ENCODE measurements around the gene ULBP1.
"Not testable (repeated sequence)": the region's sequence is repeated elsewhere in the genome, so short reads cannot be mapped to it uniquely, and the experiment has no call there.

The ULBP1 gene

GRCh38 chr6:149933036-149933435 lies 30.7 kb upstream of the ULBP1 start:
- H3K27ac ChIP-seq (ENCODE audit: low read depth, low read length), result no peak overlapping the region
- no peaks in the 10 kb centered on the region for H3K36me3 ChIP-seq (ENCODE audit: control insufficient read depth in 1 of 2, insufficient read depth in 2 of 2, low read length in 2 of 2)
- H3K9ac ChIP-seq (ENCODE audit: low read depth in 1 of 2, low read length in 2 of 2), result no peak overlapping the region
- no peak overlapping the region for H3K4me3 ChIP-seq (ENCODE audit: low read depth in 1 of 2, low read length in 2 of 2)
- peaks cover 53 to 65% of the 10 kb centered on the region in 2 donors for H3K27me3 ChIP-seq (ENCODE audit: control insufficient read depth in 1 of 2, insufficient read depth in 2 of 2, low read length in 2 of 2)
- H3K4me1 ChIP-seq (ENCODE audit: control insufficient read depth in 1 of 2, insufficient read depth in 2 of 2, low read length in 2 of 2), result peaks cover 0 to 2% of the 10 kb centered on the region in 2 donors
- H3K9me3 ChIP-seq (ENCODE audit: control insufficient read depth in 1 of 2, low read length in 2 of 2), result no peaks in the 10 kb centered on the region

- H3K9me3 ChIP-seq (ENCODE audit: control insufficient read depth in 1 of 2, low read length in 2 of 2), result no peaks in the 10 kb centered on the region
- H3K9ac ChIP-seq (ENCODE audit: low read depth in 1 of 2, low read length in 2 of 2), result no peak overlapping the region
- no peaks in the 10 kb centered on the region for H3K36me3 ChIP-seq (ENCODE audit: control insufficient read depth in 1 of 2, insufficient read depth in 2 of 2, low read length in 2 of 2)
- H3K4me3 ChIP-seq (ENCODE audit: low read depth in 1 of 2, low read length in 2 of 2), result no peak overlapping the region
- no peak overlapping the region for H3K27ac ChIP-seq (ENCODE audit: low read depth, low read length)
- peaks cover 57 to 69% of the 10 kb centered on the region in 2 donors for H3K27me3 ChIP-seq (ENCODE audit: control insufficient read depth in 1 of 2, insufficient read depth in 2 of 2, low read length in 2 of 2)
- H3K4me1 ChIP-seq (ENCODE audit: control insufficient read depth in 1 of 2, insufficient read depth in 2 of 2, low read length in 2 of 2), result peaks cover 3 to 6% of the 10 kb centered on the region in 2 donors
These were observed 30.3 kb upstream of the ULBP1 start for GRCh38 chr6:149933461-149933860.

DNA sequence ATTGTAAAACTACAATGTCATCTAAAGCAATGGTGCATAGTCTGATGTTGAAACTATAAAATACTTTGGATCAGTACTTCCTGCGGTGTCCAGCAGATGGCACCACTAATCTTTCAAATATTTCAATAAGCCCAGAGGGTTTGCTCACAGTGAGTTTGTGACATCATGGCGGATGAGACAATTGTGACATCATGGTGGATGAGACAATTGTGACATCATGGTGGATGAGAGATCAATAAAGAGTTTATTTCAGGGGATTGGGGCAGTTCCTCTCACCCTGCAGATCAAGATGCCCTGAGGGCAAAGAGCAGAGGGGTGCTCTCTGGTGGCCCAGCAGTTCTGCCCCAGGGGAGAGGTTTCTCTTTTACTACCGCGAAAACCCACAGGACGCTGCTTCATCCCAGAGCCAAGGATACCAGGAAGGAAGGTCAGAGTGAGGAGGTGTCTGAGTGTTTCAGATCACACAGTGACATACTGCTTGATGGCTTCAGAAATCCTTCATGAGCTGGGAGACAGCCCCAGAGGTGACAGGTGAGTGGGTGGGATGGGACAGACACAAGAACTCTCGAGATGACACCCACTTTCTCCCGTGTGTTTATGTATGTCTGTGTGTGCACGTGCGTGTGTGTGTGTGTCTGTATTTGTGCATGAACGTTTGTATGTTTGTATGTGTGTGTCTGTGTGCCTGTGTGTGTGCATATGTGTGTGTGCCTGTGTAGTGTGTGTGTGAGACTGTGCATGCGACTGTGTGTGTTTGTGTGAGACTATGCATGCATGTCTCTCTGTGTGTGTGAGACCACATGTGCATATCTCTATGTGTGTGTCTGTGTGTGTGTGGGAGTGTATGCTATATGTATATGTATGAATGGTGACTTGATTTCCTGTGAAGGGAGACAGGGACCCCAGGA lies 29.2 kb upstream of the ULBP1 start:
- H3K9me3 ChIP-seq (ENCODE audit: control insufficient read depth in 1 of 2, low read length in 2 of 2), result no peaks in the 10 kb centered on the region
- H3K36me3 ChIP-seq (ENCODE audit: control insufficient read depth in 1 of 2, insufficient read depth in 2 of 2, low read length in 2 of 2), result no peaks in the 10 kb centered on the region

GRCh38 chr6:149935246-149935645 lies 28.5 kb upstream of the ULBP1 start:
- H3K36me3 ChIP-seq (ENCODE audit: control insufficient read depth in 1 of 2, insufficient read depth in 2 of 2, low read length in 2 of 2), result no peaks in the 10 kb centered on the region
- H3K4me3 ChIP-seq (ENCODE audit: low read depth in 1 of 2, low read length in 2 of 2), result no peak overlapping the region
- no peaks in the 10 kb centered on the region for H3K9me3 ChIP-seq (ENCODE audit: control insufficient read depth in 1 of 2, low read length in 2 of 2)
- H3K27ac ChIP-seq (ENCODE audit: low read depth, low read length), result no peak overlapping the region
- no peak overlapping the region for H3K9ac ChIP-seq (ENCODE audit: low read depth in 1 of 2, low read length in 2 of 2)
- peaks cover 65 to 75% of the 10 kb centered on the region in 2 donors for H3K27me3 ChIP-seq (ENCODE audit: control insufficient read depth in 1 of 2, insufficient read depth in 2 of 2, low read length in 2 of 2)
- peaks cover 12 to 15% of the 10 kb centered on the region in 2 donors for H3K4me1 ChIP-seq (ENCODE audit: control insufficient read depth in 1 of 2, insufficient read depth in 2 of 2, low read length in 2 of 2)

More for the DNA sequence above, 29.2 kb upstream of the ULBP1 start:
- Histone ChIP-seq H3K4me1 (ENCODE audit: control insufficient read depth in 1 of 2, insufficient read depth in 2 of 2, low read length in 2 of 2) (peaks cover 12 to 15% of the 10 kb centered on the region in 2 donors), H3K27ac (ENCODE audit: low read depth, low read length) (no peak overlapping the region), H3K4me3 (ENCODE audit: low read depth in 1 of 2, low read length in 2 of 2) (no peak overlapping the region), H3K27me3 (ENCODE audit: control insufficient read depth in 1 of 2, insufficient read depth in 2 of 2, low read length in 2 of 2) (peaks cover 61 to 74% of the 10 kb centered on the region in 2 donors), H3K9ac (ENCODE audit: low read depth in 1 of 2, low read length in 2 of 2) (no peak overlapping the region)

- H3K9ac ChIP-seq (ENCODE audit: low read depth in 1 of 2, low read length in 2 of 2), result no peak overlapping the region
- peaks cover 12 to 15% of the 10 kb centered on the region in 2 donors for H3K4me1 ChIP-seq (ENCODE audit: control insufficient read depth in 1 of 2, insufficient read depth in 2 of 2, low read length in 2 of 2)
- no peak overlapping the region for H3K27ac ChIP-seq (ENCODE audit: low read depth, low read length)
- no peaks in the 10 kb centered on the region for H3K9me3 ChIP-seq (ENCODE audit: control insufficient read depth in 1 of 2, low read length in 2 of 2)
- H3K27me3 ChIP-seq (ENCODE audit: control insufficient read depth in 1 of 2, insufficient read depth in 2 of 2, low read length in 2 of 2), result peaks cover 69 to 79% of the 10 kb centered on the region in 2 donors
- H3K4me3 ChIP-seq (ENCODE audit: low read depth in 1 of 2, low read length in 2 of 2), result no peak overlapping the region
- H3K36me3 ChIP-seq (ENCODE audit: control insufficient read depth in 1 of 2, insufficient read depth in 2 of 2, low read length in 2 of 2), result no peaks in the 10 kb centered on the region
These were observed 28.1 kb upstream of the ULBP1 start for GRCh38 chr6:149935668-149936067.

GRCh38 chr6:149936743-149937142 lies 27.0 kb upstream of the ULBP1 start:
- H3K27me3 ChIP-seq (ENCODE audit: control insufficient read depth in 1 of 2, insufficient read depth in 2 of 2, low read length in 2 of 2), result peaks cover 68 to 79% of the 10 kb centered on the region in 2 donors
- H3K36me3 ChIP-seq (ENCODE audit: control insufficient read depth in 1 of 2, insufficient read depth in 2 of 2, low read length in 2 of 2), result no peaks in the 10 kb centered on the region
- no peak overlapping the region for H3K9ac ChIP-seq (ENCODE audit: low read depth in 1 of 2, low read length in 2 of 2)
- H3K4me1 ChIP-seq (ENCODE audit: control insufficient read depth in 1 of 2, insufficient read depth in 2 of 2, low read length in 2 of 2), result peaks cover 12 to 15% of the 10 kb centered on the region in 2 donors
- H3K9me3 ChIP-seq (ENCODE audit: control insufficient read depth in 1 of 2, low read length in 2 of 2), result no peaks in the 10 kb centered on the region
- no peak overlapping the region for H3K27ac ChIP-seq (ENCODE audit: low read depth, low read length)
- no peak overlapping the region for H3K4me3 ChIP-seq (ENCODE audit: low read depth in 1 of 2, low read length in 2 of 2)

- not testable (repeated sequence) for H3K36me3 ChIP-seq (ENCODE audit: control insufficient read depth in 1 of 2, insufficient read depth in 2 of 2, low read length in 2 of 2); H3K27ac ChIP-seq (ENCODE audit: low read depth, low read length); H3K9ac ChIP-seq (ENCODE audit: low read depth in 1 of 2, low read length in 2 of 2); H3K9me3 ChIP-seq (ENCODE audit: control insufficient read depth in 1 of 2, low read length in 2 of 2)
- H3K4me1 ChIP-seq (ENCODE audit: control insufficient read depth in 1 of 2, insufficient read depth in 2 of 2, low read length in 2 of 2), result peaks cover 12 to 19% of the 10 kb centered on the region in 2 donors
- peak overlapping the region; percentile 51 to 66 for H3K4me3 ChIP-seq (ENCODE audit: low read depth in 1 of 2, low read length in 2 of 2)
- H3K27me3 ChIP-seq (ENCODE audit: control insufficient read depth in 1 of 2, insufficient read depth in 2 of 2, low read length in 2 of 2), result peaks cover 72 to 78% of the 10 kb centered on the region in 2 donors
These were observed 25.7 kb upstream of the ULBP1 start for GRCh38 chr6:149938013-149938570.

GRCh38 chr6:149938571-149939355 lies 25.0 kb upstream of the ULBP1 start:
- Histone ChIP-seq H3K9me3 (ENCODE audit: control insufficient read depth in 1 of 2, low read length in 2 of 2) (no peaks in the 10 kb centered on the region), H3K27ac (ENCODE audit: low read depth, low read length) (no peak overlapping the region), H3K4me1 (ENCODE audit: control insufficient read depth in 1 of 2, insufficient read depth in 2 of 2, low read length in 2 of 2) (peaks cover 12 to 19% of the 10 kb centered on the region in 2 donors), H3K36me3 (ENCODE audit: control insufficient read depth in 1 of 2, insufficient read depth in 2 of 2, low read length in 2 of 2) (no peaks in the 10 kb centered on the region), H3K27me3 (ENCODE audit: control insufficient read depth in 1 of 2, insufficient read depth in 2 of 2, low read length in 2 of 2) (peaks cover 68 to 72% of the 10 kb centered on the region in 2 donors), H3K9ac (ENCODE audit: low read depth in 1 of 2, low read length in 2 of 2) (no peak overlapping the region), H3K4me3 (ENCODE audit: low read depth in 1 of 2, low read length in 2 of 2) (peak overlapping the region; percentile 51 to 66)

GRCh38 chr6:149939356-149939648 lies 24.4 kb upstream of the ULBP1 start:
- Histone ChIP-seq H3K4me3 (ENCODE audit: low read depth in 1 of 2, low read length in 2 of 2) (no peak overlapping the region), H3K9ac (ENCODE audit: low read depth in 1 of 2, low read length in 2 of 2) (no peak overlapping the region), H3K4me1 (ENCODE audit: control insufficient read depth in 1 of 2, insufficient read depth in 2 of 2, low read length in 2 of 2) (peaks cover 12 to 19% of the 10 kb centered on the region in 2 donors), H3K36me3 (ENCODE audit: control insufficient read depth in 1 of 2, insufficient read depth in 2 of 2, low read length in 2 of 2) (no peaks in the 10 kb centered on the region), H3K9me3 (ENCODE audit: control insufficient read depth in 1 of 2, low read length in 2 of 2) (no peaks in the 10 kb centered on the region), H3K27ac (ENCODE audit: low read depth, low read length) (no peak overlapping the region), H3K27me3 (ENCODE audit: control insufficient read depth in 1 of 2, insufficient read depth in 2 of 2, low read length in 2 of 2) (peaks cover 68 to 69% of the 10 kb centered on the region in 2 donors)
